ENCODE data around the gene SGO2.

SGO2 gene

GRCh38 chr2:200484934-200485333 lies 41.1 kb upstream of the SGO2 start:
- H3K9me3 ChIP-seq = no peaks in the 10 kb centered on the region
- TF ChIP-seq CTCF (IDR thresholded peaks at IDR 0.05; ENCODE audit: low read depth, low read length) = no peak
- peaks cover 29% of the 10 kb centered on the region for H3K4me1 ChIP-seq
- no peaks in the 10 kb centered on the region for H3K27me3 ChIP-seq
- no peak overlapping the region for H3K4me3 ChIP-seq (ENCODE audit: low read depth, low read length)
- no peaks in the 10 kb centered on the region for H3K36me3 ChIP-seq
- DNase-seq = no peak

- no peaks in the 10 kb centered on the region for H3K36me3 ChIP-seq
- H3K9me3 ChIP-seq = no peaks in the 10 kb centered on the region
- TF ChIP-seq CTCF (IDR thresholded peaks at IDR 0.05; ENCODE audit: low read depth, low read length) = no peak
Observed at GRCh38 chr2:200486529-200486928, 39.5 kb upstream of the SGO2 start.

GRCh38 chr2:200488169-200488568 lies 37.8 kb upstream of the SGO2 start:
- no peak for DNase-seq
- Histone ChIP-seq H3K36me3 (no peaks in the 10 kb centered on the region), H3K9me3 (no peaks in the 10 kb centered on the region), H3K4me3 (ENCODE audit: low read depth, low read length) (no peak overlapping the region), H3K27me3 (no peaks in the 10 kb centered on the region), H3K4me1 (peaks cover 13% of the 10 kb centered on the region)
- no peak for TF ChIP-seq CTCF (IDR thresholded peaks at IDR 0.05; ENCODE audit: low read depth, low read length)

More at GRCh38 chr2:200486529-200486928, 39.5 kb upstream of the SGO2 start:
- Histone ChIP-seq H3K27me3 (no peaks in the 10 kb centered on the region), H3K4me1 (peaks cover 22% of the 10 kb centered on the region), H3K4me3 (ENCODE audit: low read depth, low read length) (no peak overlapping the region)
- DNase-seq = no peak

GRCh38 chr2:200490001-200490400 lies 36.0 kb upstream of the SGO2 start:
- no peak for TF ChIP-seq CTCF (IDR thresholded peaks at IDR 0.05; ENCODE audit: low read depth, low read length)
- Histone ChIP-seq H3K36me3 (no peaks in the 10 kb centered on the region), H3K9me3 (no peaks in the 10 kb centered on the region), H3K4me3 (ENCODE audit: low read depth, low read length) (no peak overlapping the region), H3K27me3 (no peaks in the 10 kb centered on the region), H3K4me1 (peaks cover 2% of the 10 kb centered on the region; the same call in 1 of the 2 replicates)
- no peak for DNase-seq

GRCh38 chr2:200492656-200493055 lies 33.4 kb upstream of the SGO2 start:
- Histone ChIP-seq H3K4me3 (ENCODE audit: low read depth, low read length) (no peak overlapping the region), H3K27me3 (no peaks in the 10 kb centered on the region), H3K9me3 (no peaks in the 10 kb centered on the region), H3K4me1 (no peaks in the 10 kb centered on the region; the same call in 1 of the 2 replicates), H3K36me3 (no peaks in the 10 kb centered on the region)
- TF ChIP-seq CTCF (IDR thresholded peaks at IDR 0.05; ENCODE audit: low read depth, low read length) = no peak
- DNase-seq = no peak

GRCh38 chr2:200494048-200494447 lies 32.0 kb upstream of the SGO2 start:
- TF ChIP-seq CTCF (IDR thresholded peaks at IDR 0.05; ENCODE audit: low read depth, low read length) = no peak
- Histone ChIP-seq H3K4me3 (ENCODE audit: low read depth, low read length) (no peak overlapping the region), H3K9me3 (no peaks in the 10 kb centered on the region), H3K36me3 (no peaks in the 10 kb centered on the region), H3K27me3 (no peaks in the 10 kb centered on the region), H3K4me1 (no peaks in the 10 kb centered on the region; the same call in 1 of the 2 replicates)
- DNase-seq = no peak

Data from BE2C (cell line).